Suprapubic skin (tissue), 4 donors: ENCODE data around the gene CCAR1.
"Not testable (repeated sequence)": the region's sequence is repeated elsewhere in the genome, so short reads cannot be mapped to it uniquely, and the experiment has no call there.

Experiments used
- EP300 ChIP-seq: sonication (generic); formaldehyde crosslinking; IDR thresholded peaks from one replicate; pipeline ENCODE4 v1.6.1; 2017; ENCODE audit warnings: antibody characterized with exemption
- POLR2A ChIP-seq, 2 donors: fragments of 450-650 bp; IDR thresholded peaks; one replicate each; pipeline ENCODE4 v1.6.1; 2017; ENCODE audit warnings: antibody characterized with exemption in 2 of 2, mild to moderate bottlenecking in 2 of 2, moderate library complexity in 2 of 2
- POLR2AphosphoS5 ChIP-seq, 3 donors: sonication (generic); formaldehyde crosslinking; IDR thresholded peaks; one replicate each; pipeline ENCODE4 v1.6.1; 2017; ENCODE audit warnings: antibody characterized with exemption in 3 of 3
- TF ChIP-seq, protein P1 (sequence below), 2 donors: fragments of 200-600 bp in 1 of 2; fragments of 450-650 bp in 1 of 2; sonication (generic) in 1 of 2; IDR thresholded peaks; one replicate each; pipeline ENCODE4 v1.5.1; 2016 to 2019; ENCODE audit warnings: antibody characterized with exemption in 2 of 2, mild to moderate bottlenecking in 1 of 2, moderate library complexity in 1 of 2

DNA sequence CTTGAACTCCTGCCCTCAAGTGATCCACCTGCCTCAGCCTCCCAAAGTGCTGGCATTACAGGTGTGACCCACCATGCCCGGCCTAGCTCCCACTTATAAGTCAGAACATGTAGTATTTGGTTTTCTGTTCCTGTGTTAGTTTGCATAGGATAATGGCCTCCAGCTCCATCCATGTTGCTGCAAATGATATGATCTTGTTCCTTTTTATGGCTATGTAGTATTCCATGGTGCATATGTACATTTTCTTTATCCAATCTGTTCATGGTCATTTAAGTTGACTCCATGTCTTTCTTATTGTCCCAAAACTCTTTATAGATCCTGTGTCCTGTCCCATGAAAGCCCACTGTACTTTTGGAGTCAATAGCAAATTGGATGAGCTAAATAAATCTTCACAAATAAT, 99.3 kb downstream of the CCAR1 start:
- not testable (repeated sequence) for TF ChIP-seq POLR2A (IDR thresholded peaks at IDR 0.05); EP300; POLR2AphosphoS5 (IDR thresholded peaks at IDR 0.05)
- TF ChIP-seq, protein P1, sequence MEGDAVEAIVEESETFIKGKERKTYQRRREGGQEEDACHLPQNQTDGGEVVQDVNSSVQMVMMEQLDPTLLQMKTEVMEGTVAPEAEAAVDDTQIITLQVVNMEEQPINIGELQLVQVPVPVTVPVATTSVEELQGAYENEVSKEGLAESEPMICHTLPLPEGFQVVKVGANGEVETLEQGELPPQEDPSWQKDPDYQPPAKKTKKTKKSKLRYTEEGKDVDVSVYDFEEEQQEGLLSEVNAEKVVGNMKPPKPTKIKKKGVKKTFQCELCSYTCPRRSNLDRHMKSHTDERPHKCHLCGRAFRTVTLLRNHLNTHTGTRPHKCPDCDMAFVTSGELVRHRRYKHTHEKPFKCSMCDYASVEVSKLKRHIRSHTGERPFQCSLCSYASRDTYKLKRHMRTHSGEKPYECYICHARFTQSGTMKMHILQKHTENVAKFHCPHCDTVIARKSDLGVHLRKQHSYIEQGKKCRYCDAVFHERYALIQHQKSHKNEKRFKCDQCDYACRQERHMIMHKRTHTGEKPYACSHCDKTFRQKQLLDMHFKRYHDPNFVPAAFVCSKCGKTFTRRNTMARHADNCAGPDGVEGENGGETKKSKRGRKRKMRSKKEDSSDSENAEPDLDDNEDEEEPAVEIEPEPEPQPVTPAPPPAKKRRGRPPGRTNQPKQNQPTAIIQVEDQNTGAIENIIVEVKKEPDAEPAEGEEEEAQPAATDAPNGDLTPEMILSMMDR (IDR thresholded peaks at IDR 0.05): not testable (repeated sequence)
